ENCODE data around the gene SSH2. TPM values are rescaled to one million over a fixed set of nuclear protein-coding genes. Genes with fewer than 3 reads are reported as not detected.

The SSH2 gene
- total and polyA plus RNA-seq, 2 experiments from 2014 or later: 8.3 to 18.9 TPM

DNA sequence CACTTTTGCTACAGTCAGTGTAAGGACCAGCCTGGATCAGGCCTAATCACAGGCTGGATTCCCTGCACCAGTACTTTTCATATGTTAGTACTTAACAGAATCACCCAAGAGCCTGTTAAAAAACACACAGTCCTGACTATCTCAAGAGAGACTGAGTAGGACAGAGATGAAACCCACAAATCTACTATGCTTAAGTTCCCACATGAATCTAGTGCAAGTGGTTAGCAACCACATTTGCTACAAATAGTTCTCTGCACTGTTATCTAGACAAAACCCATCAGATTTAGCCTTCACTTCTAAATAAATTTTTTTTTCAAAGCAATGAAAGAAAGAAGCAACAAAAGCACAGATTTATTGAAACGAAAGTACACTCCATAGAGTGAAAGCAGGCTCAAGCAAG lies 38.9 kb downstream of the SSH2 start:
- Histone ChIP-seq H3K9me2 (ENCODE audit: insufficient read depth) (no peaks in the 10 kb centered on the region), H3K9me3 (ENCODE audit: low read depth) (no peaks in the 10 kb centered on the region), H3K4me1 (ENCODE audit: insufficient read depth) (no peaks in the 10 kb centered on the region), H3F3A (ENCODE audit: insufficient read depth) (no peaks in the 10 kb centered on the region), H3K27ac (no peak overlapping the region), H2AFZ (no peak overlapping the region), H4K20me1 (ENCODE audit: insufficient read depth) (no peaks in the 10 kb centered on the region), H3K79me2 (ENCODE audit: insufficient read depth) (peaks cover 58% of the 10 kb centered on the region), H3K4me2 (ENCODE audit: unreplicated experiment) (no peak overlapping the region), H3K36me3 (ENCODE audit: low read depth) (no peaks in the 10 kb centered on the region), H3K9ac (no peak overlapping the region), H3K4me3 (no peak overlapping the region), H3K27me3 (replicated peaks; ENCODE audit: insufficient read depth) (no peaks in the 10 kb centered on the region)
- in situ Hi-C loops (cut with MboI): no loop called here
- WGBS, 2 experiments (ENCODE audit: low coverage in 1 of 2, low lambda C conversion rate in 2 of 2, missing lambda C conversion rate in 2 of 2): 82 to 91% methylated on average over 1 of the region's 1 CpG
- TF ChIP-seq EZH2phosphoT487 (IDR thresholded peaks at IDR 0.05; ENCODE audit: insufficient read depth, low read depth) (no peak), EZH2 (IDR thresholded peaks at IDR 0.05; ENCODE audit: insufficient read depth, poor library complexity, severe bottlenecking) (no peak)
- DNase-seq: no peak

DNA sequence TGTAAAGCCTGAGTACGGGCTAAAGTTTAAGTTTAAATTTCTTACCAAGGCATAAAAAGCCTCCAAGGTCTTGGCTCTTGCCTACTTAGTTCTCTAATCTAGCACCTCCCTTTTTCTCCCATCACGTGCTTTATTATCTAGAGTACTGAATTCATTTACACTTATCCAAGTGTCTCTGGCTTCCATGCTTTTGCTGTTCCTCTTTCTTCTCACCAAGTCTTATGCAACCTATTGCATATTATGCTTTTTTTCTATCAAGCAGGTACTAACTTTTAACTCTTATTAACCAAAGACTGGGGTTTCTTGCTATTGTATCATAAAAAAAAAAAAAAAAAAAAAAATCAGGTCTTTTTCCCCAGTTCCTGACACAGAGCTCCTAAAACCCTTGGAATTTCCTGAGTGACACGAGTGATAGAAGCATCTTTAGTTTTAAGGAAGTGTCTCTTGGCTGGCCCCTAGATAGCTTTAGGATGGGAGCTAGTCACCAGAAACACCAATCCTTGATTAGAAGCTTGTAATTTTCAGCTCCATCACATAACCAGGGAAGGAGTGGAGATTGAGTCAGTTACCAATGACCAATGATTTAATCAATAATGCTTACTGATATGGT lies 44.9 kb downstream of the SSH2 start:
- no peak for DNase-seq
- Histone ChIP-seq H3K27me3 (replicated peaks; ENCODE audit: insufficient read depth) (no peaks in the 10 kb centered on the region), H3K4me3 (no peak overlapping the region), H3K27ac (no peak overlapping the region), H3K9me2 (ENCODE audit: insufficient read depth) (no peaks in the 10 kb centered on the region), H3K4me1 (ENCODE audit: insufficient read depth) (peaks cover 15% of the 10 kb centered on the region), H3K79me2 (ENCODE audit: insufficient read depth) (peaks cover 84% of the 10 kb centered on the region), H3F3A (ENCODE audit: insufficient read depth) (peaks cover 8% of the 10 kb centered on the region; the same call in 1 of the 2 replicates), H4K20me1 (ENCODE audit: insufficient read depth) (no peaks in the 10 kb centered on the region), H2AFZ (no peak overlapping the region), H3K4me2 (ENCODE audit: unreplicated experiment) (no peak overlapping the region), H3K9ac (no peak overlapping the region), H3K9me3 (ENCODE audit: low read depth) (no peaks in the 10 kb centered on the region), H3K36me3 (ENCODE audit: low read depth) (no peaks in the 10 kb centered on the region)
- 88 to 92% methylated on average over 3 of the region's 3 CpGs for WGBS, 2 experiments (ENCODE audit: low coverage in 1 of 2, low lambda C conversion rate in 2 of 2, missing lambda C conversion rate in 2 of 2)
- in situ Hi-C loops (cut with MboI): no loop called here
- TF ChIP-seq EZH2phosphoT487 (IDR thresholded peaks at IDR 0.05; ENCODE audit: insufficient read depth, low read depth) (no peak), EZH2 (IDR thresholded peaks at IDR 0.05; ENCODE audit: insufficient read depth, poor library complexity, severe bottlenecking) (no peak)

DNA sequence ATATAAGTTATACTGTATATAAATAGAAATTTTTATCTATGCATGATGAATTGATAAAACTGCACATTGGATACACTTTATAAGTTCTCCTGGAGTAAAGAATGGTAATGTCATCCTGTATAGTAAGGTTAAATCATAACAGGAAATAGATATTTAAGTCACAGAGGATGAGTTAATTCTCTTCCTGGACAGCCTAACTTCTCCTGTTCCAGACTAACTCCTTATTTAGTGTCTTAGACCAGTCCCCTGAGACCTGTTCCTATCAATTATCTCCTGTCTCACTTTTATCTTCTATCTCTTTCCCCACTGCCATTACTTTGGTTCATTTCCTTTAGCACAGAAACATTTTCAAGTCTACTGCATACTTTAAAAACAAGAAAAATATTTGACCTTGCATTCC lies 46.5 kb downstream of the SSH2 start:
- H4K20me1 ChIP-seq (ENCODE audit: insufficient read depth): no peaks in the 10 kb centered on the region
- no peak overlapping the region for H3K9ac ChIP-seq
- H3K27me3 ChIP-seq (replicated peaks; ENCODE audit: insufficient read depth): no peaks in the 10 kb centered on the region
- peaks cover 15% of the 10 kb centered on the region for H3K4me1 ChIP-seq (ENCODE audit: insufficient read depth)
- no peak for TF ChIP-seq EZH2phosphoT487 (IDR thresholded peaks at IDR 0.05; ENCODE audit: insufficient read depth, low read depth)
- TF ChIP-seq EZH2 (IDR thresholded peaks at IDR 0.05; ENCODE audit: insufficient read depth, poor library complexity, severe bottlenecking): no peak
- peaks cover 89% of the 10 kb centered on the region for H3K79me2 ChIP-seq (ENCODE audit: insufficient read depth)
- H3K4me3 ChIP-seq: no peak overlapping the region
- no peaks in the 10 kb centered on the region for H3K9me3 ChIP-seq (ENCODE audit: low read depth)
- H2AFZ ChIP-seq: no peak overlapping the region
- H3K4me2 ChIP-seq (ENCODE audit: unreplicated experiment): peak overlapping the region; percentile 3
- no peak overlapping the region for H3K27ac ChIP-seq
- in situ Hi-C loops (cut with MboI): no loop called here
- peaks cover 8% of the 10 kb centered on the region; the same call in 1 of the 2 replicates for H3F3A ChIP-seq (ENCODE audit: insufficient read depth)
- no peaks in the 10 kb centered on the region for H3K9me2 ChIP-seq (ENCODE audit: insufficient read depth)
- H3K36me3 ChIP-seq (ENCODE audit: low read depth): no peaks in the 10 kb centered on the region
- peak; percentile 24 for DNase-seq

DNA sequence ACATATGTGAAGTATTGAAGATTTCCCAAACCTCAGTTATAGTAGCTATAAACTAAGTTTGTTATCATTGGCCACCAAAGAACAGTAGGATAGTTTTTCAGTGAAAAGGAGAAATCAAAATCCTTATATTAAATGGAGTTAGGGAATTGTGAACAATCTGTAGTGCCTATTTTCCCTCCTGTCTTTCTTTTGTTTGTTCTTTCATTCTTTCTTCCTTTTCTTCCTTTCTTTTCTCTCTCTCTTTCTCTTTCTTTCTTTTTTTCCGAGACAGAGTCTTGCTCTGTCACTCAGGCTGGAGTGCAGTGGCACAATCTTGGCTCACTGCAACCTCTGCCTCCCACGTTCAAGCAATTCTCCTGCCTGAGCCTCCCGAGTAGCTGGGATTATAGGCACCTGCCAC lies 48.8 kb downstream of the SSH2 start:
- no peak overlapping the region for H2AFZ ChIP-seq
- no peaks in the 10 kb centered on the region for H3K36me3 ChIP-seq (ENCODE audit: low read depth)
- no peak overlapping the region for H3K4me2 ChIP-seq (ENCODE audit: unreplicated experiment)
- no peaks in the 10 kb centered on the region for H3K27me3 ChIP-seq (replicated peaks; ENCODE audit: insufficient read depth)
- no peaks in the 10 kb centered on the region for H3K9me2 ChIP-seq (ENCODE audit: insufficient read depth)
- peaks cover 91% of the 10 kb centered on the region for H3K79me2 ChIP-seq (ENCODE audit: insufficient read depth)
- in situ Hi-C loops (cut with MboI): no loop called here
- no peaks in the 10 kb centered on the region for H4K20me1 ChIP-seq (ENCODE audit: insufficient read depth)
- no peak overlapping the region for H3K27ac ChIP-seq
- no peak for DNase-seq
- H3F3A ChIP-seq (ENCODE audit: insufficient read depth): peaks cover 8% of the 10 kb centered on the region; the same call in 1 of the 2 replicates
- H3K9ac ChIP-seq: no peak overlapping the region
- no peak overlapping the region for H3K4me3 ChIP-seq
- no peaks in the 10 kb centered on the region for H3K9me3 ChIP-seq (ENCODE audit: low read depth)
- 73 to 86% methylated on average over 3 of the region's 3 CpGs for WGBS, 2 experiments (ENCODE audit: low coverage in 1 of 2, low lambda C conversion rate in 2 of 2, missing lambda C conversion rate in 2 of 2)
- peaks cover 15% of the 10 kb centered on the region for H3K4me1 ChIP-seq (ENCODE audit: insufficient read depth)
- TF ChIP-seq EZH2phosphoT487 (IDR thresholded peaks at IDR 0.05; ENCODE audit: insufficient read depth, low read depth) (no peak), EZH2 (IDR thresholded peaks at IDR 0.05; ENCODE audit: insufficient read depth, poor library complexity, severe bottlenecking) (no peak)

Data from GM23248 (cell line).